Hepatocyte (in vitro differentiated cells): ENCODE data around the gene SRRM2. TPM values are rescaled to one million over a fixed set of nuclear protein-coding genes. Genes with fewer than 3 reads are reported as not detected.

Experiments
- DNase-seq: peaks from one replicate; pipeline ENCODE4 v3.0.0-alpha.2; 2016; ENCODE audit warnings: low spot score
- H2AFZ ChIP-seq: fragments of 200-600 bp; sonication (generic); 2 replicates; pipeline ENCODE4 v1.6.0; 2016; ENCODE audit warnings: antibody characterized with exemption, mild to moderate bottlenecking
- H3K27ac ChIP-seq: fragments of 200-600 bp; sonication (generic); 2 replicates; pipeline ENCODE4 v1.5.1; 2016; ENCODE audit warnings: mild to moderate bottlenecking
- H3K27me3 ChIP-seq: fragments of 200-600 bp; sonication (generic); 2 replicates; pipeline ENCODE4 v1.6.1; 2016
- H3K36me3 ChIP-seq: fragments of 200-600 bp; sonication (generic); replicated peaks from 2 replicates; pipeline ENCODE4 v1.5.1; 2016; ENCODE audit warnings: low read depth; ENCODE audit not compliant: insufficient read depth
- H3K4me1 ChIP-seq: fragments of 200-600 bp; sonication (generic); 2 replicates; pipeline ENCODE4 v1.5.1; 2016; ENCODE audit warnings: mild to moderate bottlenecking, moderate library complexity; ENCODE audit not compliant: insufficient read depth
- H3K4me2 ChIP-seq: fragments of 200-600 bp; sonication (generic); 2 replicates; pipeline ENCODE4 v1.6.0; 2016
- H3K4me3 ChIP-seq: fragments of 200-600 bp; sonication (generic); 2 replicates; pipeline ENCODE4 v1.5.1; 2016; ENCODE audit warnings: mild to moderate bottlenecking
- H3K79me2 ChIP-seq: fragments of 200-600 bp; sonication (generic); 2 replicates; pipeline ENCODE4 v1.6.0; 2017; ENCODE audit warnings: mild to moderate bottlenecking
- H3K9me2 ChIP-seq: fragments of 200-600 bp; sonication (generic); replicated peaks from 2 replicates; pipeline ENCODE4 v1.6.0; 2017; ENCODE audit warnings: mild to moderate bottlenecking; ENCODE audit not compliant: insufficient read depth
- H3K9me3 ChIP-seq: fragments of 200-600 bp; sonication (generic); 2 replicates; pipeline ENCODE4 v1.5.1; 2016; ENCODE audit warnings: low read depth, mild to moderate bottlenecking
- H4K20me1 ChIP-seq: fragments of 200-600 bp; sonication (generic); 2 replicates; pipeline ENCODE4 v1.6.0; 2016; ENCODE audit warnings: mild to moderate bottlenecking; ENCODE audit not compliant: insufficient read depth, poor library complexity, severe bottlenecking
- CTCF ChIP-seq: fragments of 200-600 bp; sonication (generic); IDR thresholded peaks from 2 replicates; pipeline ENCODE4 v1.5.1; 2016; ENCODE audit warnings: antibody characterized with exemption, mild to moderate bottlenecking; ENCODE audit not compliant: poor library complexity
- EZH2 ChIP-seq: fragments of 200-600 bp; sonication (generic); IDR thresholded peaks from 2 replicates; pipeline ENCODE4 v1.6.1; 2016; ENCODE audit warnings: antibody characterized with exemption, mild to moderate bottlenecking, borderline replicate concordance
- EZH2phosphoT487 ChIP-seq: fragments of 200-600 bp; sonication (generic); IDR thresholded peaks from one replicate; pipeline ENCODE4 v1.6.1; 2018; ENCODE audit warnings: antibody characterized with exemption, mild to moderate bottlenecking, low read depth, moderate library complexity; ENCODE audit not compliant: unreplicated experiment, severe bottlenecking
- WGBS: methylation state at CpG from one replicate; pipeline ENCODE4 v1.1.6; 2016; ENCODE audit warnings: low lambda C conversion rate; ENCODE audit errors: missing lambda C conversion rate; 5-methylcytosine and 5-hydroxymethylcytosine counted together
- polyA plus RNA-seq: library from polyadenylated mRNA; unstranded; fragments of >200 nt; fragmentation: Nextera tagmentation; extraction: Ambion mirVana; gene quantifications from 2 replicates; pipeline ENCODE4 v1.2.1, GENCODE V29; 2016
- total RNA-seq: library from RNA; depleted of rRNA; stranded (reverse); fragments of >200 nt; gene quantifications from 2 replicates; pipeline ENCODE4 v1.2.3, GENCODE V29; 2014

SRRM2 gene
- total and polyA plus RNA-seq, 2 experiments from 2014 or later, result 142 to 403 TPM

GRCh38 chr16:2778630-2778958, 26.2 kb downstream of the SRRM2 start:
- peaks cover 49% of the 10 kb centered on the region for H3K79me2 ChIP-seq
- H2AFZ ChIP-seq, result no peak overlapping the region
- H3K27ac ChIP-seq, result peak overlapping the region; percentile 100
- no peaks in the 10 kb centered on the region for H3K9me3 ChIP-seq
- WGBS, result 98% methylated on average over 12 of the region's 12 CpGs
- no peaks in the 10 kb centered on the region for H3K9me2 ChIP-seq
- TF ChIP-seq CTCF (no peak), EZH2phosphoT487 (no peak), EZH2 (no peak)
- H3K4me2 ChIP-seq, result peak overlapping the region; percentile 79
- peaks cover 7% of the 10 kb centered on the region for H4K20me1 ChIP-seq
- DNase-seq, result no peak
- H3K4me1 ChIP-seq, result peaks cover 23% of the 10 kb centered on the region
- H3K27me3 ChIP-seq, result no peaks in the 10 kb centered on the region
- no peaks in the 10 kb centered on the region for H3K36me3 ChIP-seq
- peak overlapping the region; percentile 99 for H3K4me3 ChIP-seq

- no peaks in the 10 kb centered on the region for H3K9me2 ChIP-seq
- peaks cover 7% of the 10 kb centered on the region for H4K20me1 ChIP-seq
- TF ChIP-seq CTCF (no peak), EZH2phosphoT487 (no peak), EZH2 (no peak)
- H3K4me1 ChIP-seq, result peaks cover 23% of the 10 kb centered on the region
- peak overlapping the region; percentile 100 for H3K27ac ChIP-seq
- WGBS, result 92% methylated on average over 22 of the region's 23 CpGs
- peaks cover 44% of the 10 kb centered on the region for H3K79me2 ChIP-seq
- no peak overlapping the region for H2AFZ ChIP-seq
- peak overlapping the region; percentile 79 for H3K4me2 ChIP-seq
- no peaks in the 10 kb centered on the region for H3K9me3 ChIP-seq
- H3K4me3 ChIP-seq, result no peak overlapping the region
- no peak for DNase-seq
- no peaks in the 10 kb centered on the region for H3K27me3 ChIP-seq
- H3K36me3 ChIP-seq, result no peaks in the 10 kb centered on the region
Observed at GRCh38 chr16:2779151-2779920, 26.9 kb downstream of the SRRM2 start.

DNA sequence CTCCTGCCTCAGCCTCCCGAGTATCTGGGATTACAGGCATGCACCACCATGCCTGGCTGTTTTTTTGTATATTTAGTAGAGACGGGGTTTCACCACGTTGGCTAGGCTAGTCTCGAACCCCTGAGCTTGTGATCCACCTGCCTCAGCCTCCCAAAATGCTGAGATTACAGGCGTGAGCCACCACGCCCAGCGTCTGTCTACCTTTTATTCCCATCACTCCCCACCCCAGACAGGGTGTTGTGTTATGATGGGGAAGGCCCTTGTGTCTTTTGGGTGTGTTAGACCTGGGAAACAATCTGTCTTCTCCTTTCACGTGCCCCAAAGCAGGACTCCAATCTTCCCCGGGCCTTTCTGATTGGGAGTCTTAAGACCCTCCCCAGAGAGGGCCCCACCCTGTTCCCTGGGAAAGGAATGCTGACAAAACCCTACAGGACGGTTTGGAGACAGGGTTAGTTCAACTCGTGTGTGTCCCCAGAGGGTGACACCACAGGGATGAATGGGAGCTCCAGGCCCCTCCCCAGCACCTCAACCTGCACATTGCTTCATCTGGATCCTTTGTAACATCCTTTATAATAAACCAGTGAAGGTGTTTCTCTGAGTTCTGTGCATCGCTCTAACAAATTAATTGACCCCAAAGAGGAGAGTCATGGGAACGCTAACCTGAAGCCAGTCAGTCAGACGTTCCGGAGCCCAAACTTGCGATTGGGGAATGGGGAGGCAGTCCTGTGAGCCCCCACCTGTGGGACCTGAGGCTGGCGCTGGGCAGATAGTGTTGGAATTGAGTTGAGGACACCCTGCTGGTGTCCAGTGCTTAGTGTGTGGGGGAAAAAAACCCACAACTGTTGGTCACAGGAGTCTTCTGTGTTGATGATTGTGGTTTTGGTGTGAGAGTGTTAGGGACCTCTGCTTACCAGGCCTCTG, 27.8 kb downstream of the SRRM2 start:
- WGBS, result 69% methylated on average over 17 of the region's 17 CpGs
- H3K4me3 ChIP-seq, result no peak overlapping the region
- DNase-seq, result no peak

More for the DNA sequence above, 27.8 kb downstream of the SRRM2 start:
- H4K20me1 ChIP-seq, result peaks cover 7% of the 10 kb centered on the region
- H3K27ac ChIP-seq, result no peak overlapping the region
- H3K36me3 ChIP-seq, result no peaks in the 10 kb centered on the region
- H3K9me2 ChIP-seq, result no peaks in the 10 kb centered on the region
- H2AFZ ChIP-seq, result no peak overlapping the region
- H3K4me1 ChIP-seq, result peaks cover 21% of the 10 kb centered on the region
- H3K27me3 ChIP-seq, result no peaks in the 10 kb centered on the region
- H3K9me3 ChIP-seq, result no peaks in the 10 kb centered on the region
- peaks cover 36% of the 10 kb centered on the region for H3K79me2 ChIP-seq
- TF ChIP-seq EZH2phosphoT487, result no peak
- TF ChIP-seq EZH2, result no peak
- TF ChIP-seq CTCF, result no peak
- H3K4me2 ChIP-seq, result no peak overlapping the region
